ELF-1 (cell line): Measurements from ENCODE around the gene ZNF813.
A peak's percentile ranks its signal among the peaks of the same experiment; 100 is the strongest.
"Not testable (repeated sequence)": the region's sequence is repeated elsewhere in the genome, so short reads cannot be mapped to it uniquely, and the experiment has no call there.

ENCODE experiments used
- DNase-seq: peaks from one replicate; pipeline ENCODE4 v3.0.0-alpha.2; 2016; ENCODE audit warnings: low read depth, low spot score

The ZNF813 gene

DNA sequence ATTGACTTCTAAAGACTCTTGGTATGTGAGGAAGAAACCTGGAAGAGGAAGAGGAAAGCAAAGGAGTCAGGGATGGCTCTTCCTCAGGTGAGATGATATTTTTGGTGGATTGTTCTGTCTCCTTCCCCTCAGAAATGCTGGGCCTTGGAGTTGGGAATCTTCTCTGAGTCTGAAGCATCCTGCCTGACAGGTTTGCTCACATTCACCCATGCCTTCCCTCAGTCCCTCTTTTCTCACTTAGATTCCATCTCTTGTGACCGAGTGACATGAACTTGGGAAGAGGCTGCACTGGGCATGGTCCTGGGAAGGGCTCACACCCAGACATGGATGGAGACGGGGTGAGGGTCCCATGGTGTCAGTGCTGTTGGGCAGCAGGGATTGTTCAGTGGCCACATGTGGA is 16.2 kb downstream of the ZNF813 start:
- not testable (repeated sequence) for DNase-seq

DNA sequence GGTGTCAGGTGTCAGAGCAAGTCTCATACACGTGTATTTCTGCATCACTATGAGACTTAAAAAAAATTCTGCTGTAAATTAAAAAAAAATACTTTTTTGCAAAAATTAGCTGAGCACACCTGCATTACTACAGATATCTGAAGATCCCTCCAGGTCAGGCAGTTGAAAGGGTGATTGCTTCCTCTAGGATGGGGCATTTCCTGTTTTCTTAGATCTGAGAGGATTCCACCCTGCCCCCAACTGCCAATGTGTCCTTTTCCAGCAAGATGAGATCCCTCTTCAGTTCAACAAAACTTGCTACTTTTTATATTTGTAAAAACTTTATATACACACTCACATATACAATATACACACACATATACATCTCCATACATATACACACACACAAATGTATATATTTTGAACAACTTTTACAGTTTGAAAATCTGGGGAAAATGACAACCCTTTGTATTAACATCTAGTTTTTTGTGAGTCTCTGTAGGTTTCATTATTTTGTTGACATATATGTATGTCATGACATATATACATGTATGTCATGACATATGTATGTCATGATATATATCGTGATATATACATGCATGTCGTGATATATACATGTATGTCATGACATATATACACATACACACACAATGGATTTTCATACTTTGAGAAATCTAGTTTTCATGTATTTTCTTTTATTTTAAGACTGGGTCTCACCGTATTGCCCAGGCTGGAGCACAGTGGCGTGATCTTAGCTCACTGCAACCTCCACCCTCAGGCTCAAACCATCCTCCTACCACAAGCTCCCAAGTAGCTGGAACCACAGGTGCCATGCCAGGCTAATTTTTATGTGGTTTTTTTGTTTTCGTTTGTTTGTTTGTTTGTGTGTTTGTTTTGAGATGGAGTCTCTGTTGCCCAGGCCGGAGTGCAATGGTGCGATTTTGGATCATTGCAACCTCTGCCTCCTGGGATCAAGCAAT is 17.8 kb downstream of the ZNF813 start:
- DNase-seq, result no peak

DNA sequence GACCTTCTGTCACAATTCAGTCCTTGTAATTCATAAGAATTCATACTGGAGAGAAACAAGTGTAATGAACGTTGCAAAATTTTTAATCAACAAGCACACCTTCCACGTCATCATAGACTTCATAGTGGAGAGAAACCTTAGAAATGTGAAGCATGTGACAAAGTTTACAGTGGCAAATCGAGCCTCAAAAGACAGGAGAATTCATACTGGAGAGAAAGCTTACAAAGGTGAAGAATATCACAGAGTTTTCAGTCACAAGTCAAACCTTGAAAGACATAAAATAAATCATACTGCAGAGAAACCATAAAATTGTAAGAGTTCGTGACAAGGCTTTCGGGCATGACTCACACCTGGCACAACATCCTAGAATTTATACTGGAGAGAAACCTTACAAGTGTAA is 24.6 kb downstream of the ZNF813 start:
- no peak for DNase-seq

DNA sequence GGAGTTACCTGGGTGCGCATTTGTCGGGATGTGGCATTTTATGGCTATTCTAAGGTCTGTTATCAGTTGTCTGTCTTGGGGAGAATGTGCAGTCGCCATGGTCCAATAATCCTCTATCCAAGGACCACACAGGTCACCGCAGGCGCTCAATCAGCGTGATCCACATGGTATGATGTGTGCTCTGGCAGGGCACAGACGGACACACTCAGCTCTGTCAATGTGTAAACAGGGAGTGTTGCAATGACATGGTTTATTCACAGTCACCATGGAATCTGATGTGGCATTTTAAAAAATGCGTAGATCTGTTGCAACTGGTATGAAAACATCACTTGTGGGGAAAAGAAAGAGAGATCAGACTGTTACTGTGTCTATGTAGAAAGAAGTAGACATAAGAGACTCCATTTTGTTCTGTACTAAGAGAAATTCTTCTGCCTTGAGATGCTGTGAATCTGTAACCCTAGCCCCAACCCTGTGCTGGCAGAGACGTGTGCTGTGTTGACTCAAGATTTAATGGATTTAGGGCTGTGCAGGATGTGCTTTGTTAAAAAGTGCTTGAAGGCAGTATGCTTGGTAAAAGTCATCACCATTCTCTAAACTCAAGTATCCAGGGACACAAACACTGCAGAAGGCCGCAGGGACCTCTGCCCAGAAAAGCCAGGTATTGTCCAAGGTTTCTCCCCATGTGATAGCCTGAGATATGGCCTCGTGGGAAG is 29.9 kb downstream of the ZNF813 start:
- DNase-seq, result peak; percentile 39

DNA sequence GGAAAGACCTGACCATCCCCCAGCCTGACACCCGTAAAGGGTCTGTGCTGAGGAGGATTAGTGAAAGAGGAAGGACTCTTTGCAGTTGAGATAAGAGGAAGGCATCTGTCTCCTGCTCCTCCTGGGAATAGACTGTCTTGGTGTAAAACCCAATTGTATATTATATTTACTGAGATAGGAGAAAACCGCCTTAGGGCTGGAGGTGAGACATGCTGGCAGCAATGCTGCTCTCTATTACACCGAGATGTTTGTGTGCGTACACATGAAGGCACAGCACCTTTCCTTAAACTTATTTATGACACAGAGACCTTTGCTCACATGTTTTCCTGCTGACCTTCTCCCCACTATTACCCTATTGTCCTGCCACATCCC is 30.5 kb downstream of the ZNF813 start:
- peak; percentile 22 for DNase-seq

DNA sequence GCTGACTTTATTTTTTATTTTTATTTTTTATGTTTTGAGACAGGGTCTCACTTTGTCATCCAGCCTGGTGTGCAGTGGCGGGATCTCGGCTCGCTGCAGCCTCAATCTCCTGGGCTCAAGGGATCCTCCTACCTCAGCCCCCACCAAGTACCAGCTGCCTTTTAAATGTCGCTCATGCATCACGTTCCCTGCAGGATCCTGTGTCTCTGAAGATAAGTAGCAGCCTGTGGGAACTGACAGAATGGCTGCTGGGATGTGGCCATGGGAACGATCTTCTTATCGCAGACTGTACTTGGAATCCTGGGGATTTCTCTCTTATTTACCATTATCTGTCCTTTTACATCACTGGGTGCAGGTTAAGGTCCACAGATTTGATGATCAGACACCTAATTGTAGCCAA is 35.6 kb downstream of the ZNF813 start:
- not testable (repeated sequence) for DNase-seq

DNA sequence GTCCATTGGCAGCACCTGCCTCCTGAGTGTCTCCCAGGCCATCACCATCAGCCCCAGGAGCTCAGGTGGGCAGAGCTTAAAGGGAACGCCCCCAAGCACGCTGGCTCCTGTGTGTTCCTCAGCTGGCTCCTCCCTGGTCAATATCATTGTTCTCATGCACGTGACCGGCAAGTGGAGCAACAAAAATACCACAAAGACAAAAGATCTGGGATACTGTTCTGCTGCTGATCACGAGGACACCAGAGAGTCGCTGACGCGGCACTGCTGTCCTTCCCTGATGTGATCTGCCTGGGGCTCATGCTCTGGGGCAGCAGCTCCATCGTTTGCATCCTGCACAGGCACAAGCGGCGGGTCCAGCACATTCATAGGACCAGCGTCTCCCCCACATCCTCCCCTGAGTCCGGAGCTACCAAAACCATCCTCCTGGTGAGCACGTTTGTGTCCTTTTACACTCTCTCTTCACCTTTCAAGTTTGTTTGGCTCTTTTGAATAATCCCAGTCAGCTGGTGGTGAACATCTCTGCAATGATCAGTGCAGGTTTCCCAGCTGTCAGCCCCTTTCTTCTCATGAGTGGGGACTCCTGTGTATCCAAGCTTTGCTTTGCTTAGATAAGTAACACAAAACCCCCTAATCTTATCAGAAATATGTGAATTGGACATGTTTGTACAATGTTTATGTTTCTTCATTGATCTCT is 36.3 kb downstream of the ZNF813 start:
- DNase-seq, result peak; percentile 69

DNA sequence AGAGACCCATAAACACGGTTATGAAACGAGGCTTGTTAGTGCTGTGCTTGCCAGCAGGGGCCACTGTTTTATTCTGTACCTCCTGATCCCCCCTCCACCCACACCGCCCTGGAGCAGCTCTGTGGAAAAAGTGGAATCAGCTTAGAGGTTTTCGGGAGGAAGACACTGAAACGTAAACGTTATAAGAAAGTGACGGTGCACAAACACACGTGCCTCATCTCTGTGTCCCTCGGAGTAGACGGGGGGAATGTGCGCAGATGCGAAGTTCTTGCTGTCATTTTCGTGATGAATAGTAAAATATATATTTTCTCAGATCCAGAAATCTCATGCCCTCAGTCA is 36.8 kb downstream of the ZNF813 start:
- peak; percentile 23 for DNase-seq

DNA sequence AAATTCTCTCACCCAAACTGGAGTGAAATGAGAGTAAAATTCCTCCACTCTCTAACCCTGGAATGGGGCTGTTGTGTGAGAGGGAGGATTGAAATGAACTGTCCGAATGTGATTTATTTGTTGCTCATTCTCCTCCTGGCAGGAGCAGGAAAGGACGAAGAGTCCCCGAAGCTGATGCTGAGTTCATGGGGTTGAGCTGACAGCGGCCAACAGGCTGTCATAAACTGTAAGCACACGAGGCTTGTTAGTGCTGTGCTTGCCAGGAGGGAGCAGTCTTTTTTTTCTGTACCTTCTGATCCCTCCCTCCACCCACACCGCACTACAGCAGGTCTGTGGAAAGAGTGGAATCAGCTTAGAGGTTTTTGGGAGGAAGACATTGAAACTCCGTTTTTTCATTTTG is 37.4 kb downstream of the ZNF813 start:
- no peak for DNase-seq

DNA sequence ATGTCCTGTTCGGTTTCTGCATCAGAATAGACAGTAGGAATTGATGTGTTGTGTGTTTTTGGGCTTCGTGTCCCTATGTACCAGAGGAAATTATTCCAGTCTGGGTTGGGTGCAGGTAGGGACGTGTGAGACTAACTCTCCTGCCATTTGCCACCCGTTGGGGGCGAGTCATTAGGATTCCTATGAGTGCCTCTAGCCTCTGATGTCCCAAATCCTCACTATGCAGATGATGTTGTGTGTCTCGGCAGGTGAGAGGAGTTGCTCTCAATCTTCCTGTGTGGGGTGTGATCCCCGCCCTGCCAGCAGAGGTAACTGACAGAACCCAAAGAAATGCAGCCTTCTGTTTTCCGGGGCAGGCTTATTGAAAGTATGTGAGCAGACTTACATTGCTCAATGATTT is 39.2 kb downstream of the ZNF813 start:
- DNase-seq, result no peak

DNA sequence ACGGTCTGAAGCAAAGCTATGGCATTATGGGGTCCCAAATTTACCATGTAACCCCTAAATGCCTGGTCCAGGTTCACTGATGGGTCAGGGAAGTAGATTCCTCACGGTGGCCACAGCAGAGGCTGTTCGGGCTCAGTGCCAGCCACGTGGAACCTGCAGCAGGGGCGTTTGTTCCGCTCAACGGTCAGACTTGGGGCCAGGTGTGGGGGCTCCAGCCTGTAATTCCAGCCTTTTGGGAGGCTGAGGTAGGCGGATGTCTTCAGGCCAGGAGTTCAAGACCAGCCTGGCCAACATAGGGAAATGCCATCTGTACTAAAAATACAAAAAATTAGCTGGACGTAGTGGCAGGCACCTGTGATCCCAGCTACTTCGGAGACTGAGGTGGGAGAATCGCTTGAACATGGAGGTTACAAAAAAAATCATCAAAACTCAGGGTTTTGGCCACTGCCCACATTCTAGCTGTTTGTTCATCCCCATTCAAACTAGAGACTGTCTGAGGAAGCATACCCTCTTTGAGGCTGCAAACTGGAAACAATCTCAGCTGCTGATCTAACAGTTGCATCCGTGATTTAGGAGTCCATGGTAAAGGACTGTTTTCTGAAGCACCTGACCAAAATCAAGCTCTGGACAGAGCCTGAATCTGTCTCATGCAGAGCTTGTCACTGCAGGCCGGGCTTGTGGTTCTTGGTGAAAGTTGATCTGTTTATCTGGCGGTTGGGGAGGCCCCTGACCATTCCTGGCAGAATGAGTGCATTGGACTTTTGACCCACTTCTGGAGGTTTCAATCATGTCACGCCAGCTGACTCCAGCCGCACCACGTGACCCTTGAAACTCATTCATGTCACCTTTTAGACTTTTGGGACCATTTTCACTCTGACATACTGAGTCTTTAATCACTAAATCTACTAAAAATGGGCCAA is 40.2 kb downstream of the ZNF813 start:
- DNase-seq, result no peak

DNA sequence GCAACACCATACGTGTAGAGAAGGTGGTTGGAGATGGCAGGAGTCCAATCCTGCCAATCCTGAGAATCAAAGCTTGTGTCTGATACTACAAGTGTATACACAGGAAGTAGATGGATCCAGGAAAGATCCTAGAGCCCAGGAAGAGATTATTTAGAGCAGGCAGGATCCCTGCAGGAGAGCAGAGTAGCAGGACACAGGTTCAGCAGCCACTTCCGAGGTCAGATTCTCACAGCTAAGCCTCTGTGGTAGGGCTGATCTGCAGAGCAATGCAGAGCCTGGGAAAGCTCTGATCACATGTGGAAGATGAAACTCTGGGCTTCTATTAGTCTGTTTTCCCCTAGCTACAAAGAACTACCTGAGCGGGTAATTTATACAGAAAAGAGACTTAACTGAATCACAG is 41.9 kb downstream of the ZNF813 start:
- DNase-seq, result no peak

DNA sequence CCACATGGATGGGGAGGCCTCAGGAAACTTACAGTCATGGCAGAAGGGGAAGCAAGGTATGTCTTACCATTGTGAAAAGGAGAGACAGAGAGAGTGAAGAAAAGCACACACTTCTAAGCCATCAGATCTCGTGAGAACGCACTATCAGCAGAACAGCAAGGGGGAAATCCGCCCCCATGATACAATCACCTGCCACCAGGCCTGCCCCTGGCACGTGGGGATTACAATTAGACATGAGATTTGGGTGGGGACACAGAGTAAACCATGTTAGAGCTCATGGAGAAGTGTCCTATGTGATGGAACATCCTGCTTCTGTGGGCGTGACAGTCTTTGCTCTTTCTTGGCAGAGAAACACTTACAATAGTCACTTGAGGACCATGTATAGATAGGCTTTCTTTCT is 42.3 kb downstream of the ZNF813 start:
- no peak for DNase-seq

DNA sequence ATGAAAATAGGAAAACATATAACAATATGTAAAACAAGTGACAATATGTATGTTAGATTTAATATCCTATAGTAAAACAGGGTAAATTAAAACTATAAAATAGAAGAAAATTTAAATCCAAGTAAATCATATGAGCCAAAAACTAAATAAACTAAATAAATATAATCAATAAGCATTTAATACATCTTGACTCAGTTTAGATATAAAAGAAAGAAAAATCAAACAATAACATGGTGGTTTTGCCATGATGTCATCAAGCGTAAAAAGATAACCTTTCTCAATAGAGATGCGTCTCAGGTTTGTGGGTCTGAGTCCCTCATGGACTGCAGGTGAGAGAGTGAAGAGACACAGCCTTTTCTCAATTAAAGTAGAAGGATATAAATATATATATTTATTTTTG is 43.8 kb downstream of the ZNF813 start:
- no peak for DNase-seq

DNA sequence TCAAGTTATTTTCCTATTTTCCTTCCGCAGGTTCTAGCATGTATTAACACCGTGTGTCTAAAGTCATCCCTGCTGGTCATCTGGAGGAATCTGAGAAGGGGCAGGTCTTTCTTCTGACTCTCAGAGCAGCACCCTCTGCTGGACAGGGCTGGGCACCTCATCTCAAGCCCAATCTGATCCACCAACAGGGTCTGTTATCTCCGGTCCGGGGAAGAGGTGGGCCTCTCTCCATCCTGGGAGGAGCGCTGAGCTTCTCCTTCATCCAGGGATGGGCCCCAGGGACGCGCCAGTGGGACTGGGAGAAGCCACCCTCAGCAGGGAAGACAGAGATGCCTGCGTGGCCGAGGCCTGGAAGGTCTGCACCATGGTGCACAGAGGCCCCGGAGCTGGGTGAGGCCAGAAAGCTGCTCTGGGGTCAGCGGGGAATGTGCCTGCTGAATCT is 44.4 kb downstream of the ZNF813 start:
- DNase-seq, result peak; percentile 91

DNA sequence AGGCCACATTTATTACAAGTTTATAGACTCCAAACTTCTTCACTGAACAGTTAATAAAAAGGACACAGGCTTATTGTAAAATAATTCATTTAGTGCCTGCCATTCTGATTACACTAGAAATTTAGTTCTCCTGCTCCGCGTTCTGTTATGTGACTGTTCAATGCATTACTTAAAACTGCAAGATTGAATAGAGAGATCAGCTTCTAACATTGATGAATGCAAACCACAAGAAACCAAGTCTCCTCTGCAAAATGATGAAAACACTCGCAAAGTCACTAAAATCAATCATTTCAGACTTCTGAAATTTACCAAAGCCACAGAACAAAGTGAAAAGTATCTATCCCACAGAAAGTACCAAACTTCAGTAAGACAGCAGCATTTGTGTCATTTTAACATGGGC is 47.5 kb downstream of the ZNF813 start:
- not testable (repeated sequence) for DNase-seq

DNA sequence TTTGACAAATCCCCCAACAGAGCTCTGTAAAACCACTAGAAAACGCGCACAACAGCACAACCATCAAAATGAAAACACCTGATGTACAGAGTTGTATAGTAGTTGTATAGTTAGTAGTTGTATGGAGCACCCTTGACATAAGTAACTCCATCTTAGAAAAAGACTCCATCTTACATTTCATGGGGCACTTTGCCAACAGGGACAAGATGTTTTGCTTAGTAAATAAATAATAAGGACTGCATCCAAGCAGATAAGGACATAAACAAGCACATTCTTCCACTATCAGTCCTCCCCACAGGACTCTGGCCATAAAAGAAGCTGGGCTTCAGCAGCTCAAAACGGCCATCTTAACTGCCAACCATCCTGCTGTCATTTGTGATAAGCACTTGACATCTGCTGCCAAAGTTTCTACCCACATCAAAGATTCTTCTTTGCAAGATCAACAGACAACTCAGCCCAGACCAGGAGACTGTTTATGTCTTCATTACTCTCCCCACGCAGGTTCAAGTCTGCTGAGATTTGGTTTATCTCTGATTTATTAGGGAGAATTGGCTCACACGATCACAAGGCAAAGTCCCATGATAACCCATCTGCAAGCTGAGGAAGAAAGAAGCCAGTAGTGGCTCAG is 49.7 kb downstream of the ZNF813 start:
- DNase-seq, result no peak

DNA sequence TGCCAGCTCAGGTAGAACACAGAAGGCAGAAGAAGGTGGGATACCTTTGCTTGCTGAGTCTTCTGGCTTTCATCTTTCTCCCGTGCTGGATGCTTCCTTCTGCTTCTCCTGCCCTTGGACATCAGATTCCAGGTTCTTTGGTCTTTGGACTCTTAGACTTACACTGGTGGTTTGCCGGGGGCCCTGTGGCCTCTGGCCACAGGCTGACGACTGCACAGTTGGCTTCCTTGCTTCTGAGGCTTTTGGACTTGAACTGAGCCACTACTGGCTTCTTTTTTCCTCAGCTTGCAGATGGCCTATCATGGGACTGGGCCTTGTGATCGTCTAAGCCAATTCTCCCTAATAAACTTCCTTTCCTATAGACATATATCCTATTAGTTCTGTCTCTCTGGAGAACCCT is 50.6 kb downstream of the ZNF813 start:
- DNase-seq, result no peak

DNA sequence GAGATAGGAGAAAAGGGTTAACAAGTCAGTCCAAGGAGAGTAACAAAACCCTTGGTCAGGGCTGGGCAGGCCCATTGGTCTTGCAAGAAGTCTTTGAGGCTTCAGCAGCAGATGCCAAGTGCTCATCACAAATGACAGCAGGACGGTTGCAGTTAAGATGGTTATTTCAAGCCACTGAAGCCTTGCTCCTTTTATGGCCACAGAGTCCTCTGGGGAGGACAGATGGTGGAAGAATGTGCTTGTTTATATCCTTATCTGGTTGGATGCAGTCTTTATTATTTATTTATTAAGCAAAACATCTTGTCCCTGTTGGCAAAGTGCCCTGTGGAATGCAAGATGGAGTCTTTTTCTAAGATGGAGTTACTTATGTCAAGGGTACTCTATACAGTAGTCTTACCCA is 51.2 kb downstream of the ZNF813 start:
- no peak for DNase-seq

DNA sequence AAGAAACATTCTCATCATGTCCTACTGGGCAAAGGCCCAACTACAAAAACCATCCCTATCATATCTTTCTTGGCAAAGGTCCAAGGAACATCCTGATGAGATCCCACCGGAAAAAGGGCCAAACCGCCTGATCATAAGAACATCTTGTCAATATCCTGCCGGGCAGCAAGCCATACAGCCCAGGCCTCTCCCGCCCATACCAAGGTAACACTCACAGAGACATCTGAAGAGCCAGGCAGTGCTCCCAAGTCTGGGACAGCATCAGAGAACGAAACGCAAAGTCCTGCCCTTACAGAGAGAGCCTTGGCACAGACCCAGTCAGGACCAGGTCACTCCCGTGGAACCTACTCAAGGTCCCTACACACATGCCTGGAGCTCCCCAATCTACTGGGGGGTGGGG is 51.9 kb downstream of the ZNF813 start:
- DNase-seq, result no peak

DNA sequence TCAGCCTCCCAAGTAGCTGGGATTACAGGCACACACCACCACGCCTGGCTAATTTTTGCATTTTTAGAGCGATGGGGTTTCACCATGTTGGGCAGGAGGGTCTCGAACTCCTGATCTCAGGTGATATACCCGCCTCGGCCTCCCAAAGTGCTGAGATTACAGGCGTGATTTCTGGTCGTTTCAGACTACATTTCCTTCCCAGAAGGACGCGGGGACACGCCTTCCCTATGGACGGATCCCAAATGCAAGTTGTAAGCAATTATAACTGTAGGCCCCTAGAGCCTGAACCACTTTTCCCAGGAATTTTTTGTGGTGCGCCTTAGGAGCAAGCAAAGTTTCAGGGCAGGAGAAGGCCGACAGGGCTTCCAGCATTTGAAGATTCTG is 52.6 kb downstream of the ZNF813 start:
- DNase-seq, result no peak
